Measurements from ENCODE around the gene CNTROB. TPM values are rescaled to one million over a fixed set of nuclear protein-coding genes. Genes with fewer than 3 reads are reported as not detected.

Gene CNTROB
- polyA plus RNA-seq, 2 of the 4 experiments (the other 2 are of a cell fraction): 23.2 to 57.0 TPM

- TF ChIP-seq RAD21 (conservative IDR thresholded peaks at IDR 0.05 in 1 of 2, IDR thresholded peaks at IDR 0.05 in 1 of 2): no peak
- TF ChIP-seq CHD2 (IDR thresholded peaks at IDR 0.05; ENCODE audit: low read length, partially characterized antibody): no peak
- no peak for TF ChIP-seq EHF (CRISPR knock-in tag; IDR thresholded peaks at IDR 0.05)
- TF ChIP-seq HEYL (CRISPR knock-in tag; IDR thresholded peaks at IDR 0.05): no peak
- no peak for TF ChIP-seq FOSB (CRISPR knock-in tag; IDR thresholded peaks at IDR 0.05)
- no peak for TF ChIP-seq SMC3 (IDR thresholded peaks at IDR 0.05)
- TF ChIP-seq BCL3 (IDR thresholded peaks at IDR 0.05): no peak
These were observed 60.5 kb downstream of the CNTROB start (continued) for GRCh38 chr17:7992516-7992915.

GRCh38 chr17:7992924-7993323, 60.9 kb downstream of the CNTROB start:
- H3K4me3 ChIP-seq: no peak overlapping the region
- no peaks in the 10 kb centered on the region for H3K4me1 ChIP-seq
- peak in 1 of 2 experiments; percentile 53 for DNase-seq (ENCODE audit: low read depth in 1 of 2, low spot score in 1 of 2)
- ChIA-PET CTCF (interaction anchor here (0.6 to 19.3 kb wide), 19 partner anchors 10 to 1530 kb away, joined by 3 to 470 read pairs (median 4); partner anchors contain the start of genes CHD3, CNTROB, KCNAB3 and RNF227), POLR2A (no interaction called here)
- FAIRE-seq: no peak
- H3K9me3 ChIP-seq: no peaks in the 10 kb centered on the region
- TF ChIP-seq MAX (IDR thresholded peaks at IDR 0.05) (no peak), RFX5 (IDR thresholded peaks at IDR 0.05) (peak; percentile 80)
- no peak for ATAC-seq
- WGBS (ENCODE audit: missing lambda C conversion rate): 42% methylated on average over 3 of the region's 3 CpGs
- H3K27ac ChIP-seq: no peak overlapping the region
- no peak overlapping the region for H3K4me2 ChIP-seq

GRCh38 chr17:7993972-7994589, 62.1 kb downstream of the CNTROB start:
- no peak overlapping the region for H3K4me3 ChIP-seq
- POLR2A ChIA-PET: no interaction called here
- ATAC-seq (no peak), DNase-seq (ENCODE audit: low read depth in 1 of 2, low spot score in 1 of 2) (no peak), FAIRE-seq (no peak)
- H3K27ac ChIP-seq: no peak overlapping the region
- no peaks in the 10 kb centered on the region for H3K9me3 ChIP-seq
- H3K4me1 ChIP-seq: no peaks in the 10 kb centered on the region
- H3K4me2 ChIP-seq: no peak overlapping the region
- TF ChIP-seq EHF (CRISPR knock-in tag; IDR thresholded peaks at IDR 0.05) (no peak), CBX2 (IDR thresholded peaks at IDR 0.05; ENCODE audit: borderline replicate concordance, low read depth) (no peak), FOSL2 (IDR thresholded peaks at IDR 0.05) (no peak), FOSL2 (CRISPR knock-in tag; IDR thresholded peaks at IDR 0.05) (no peak), ELK1 (IDR thresholded peaks at IDR 0.05; ENCODE audit: low read depth, low read length) (no peak), RARB (CRISPR knock-in tag; IDR thresholded peaks at IDR 0.05) (no peak), RFX5 (IDR thresholded peaks at IDR 0.05) (no peak), HOXB5 (CRISPR knock-in tag; IDR thresholded peaks at IDR 0.05) (no peak), CHD2 (IDR thresholded peaks at IDR 0.05; ENCODE audit: low read length, partially characterized antibody) (no peak), CEBPB (IDR thresholded peaks at IDR 0.05) (no peak), MAZ (IDR thresholded peaks at IDR 0.05; ENCODE audit: borderline replicate concordance, low read depth, low read length) (no peak), FOSB (CRISPR knock-in tag; IDR thresholded peaks at IDR 0.05) (no peak), USF2 (IDR thresholded peaks at IDR 0.05) (no peak), TP53 (CRISPR knock-in tag; IDR thresholded peaks at IDR 0.05) (no peak)
- CTCF ChIA-PET: interaction anchor here (1.0 to 15.0 kb wide), 7 partner anchors 11 to 250 kb away, joined by 3 to 372 read pairs (median 14); partner anchors contain the start of gene RNF227
- 81% methylated on average over 27 of the region's 27 CpGs for WGBS (ENCODE audit: missing lambda C conversion rate)
